GM21576 (cell line): ENCODE data around the gene PUS7L.

Experiments
- ATAC-seq: cut with Tn5 transposase; IDR thresholded peaks from one replicate; pipeline ENCODE4 v1.9.1; 2021; ENCODE audit warnings: mild to moderate bottlenecking, moderate library complexity; ENCODE audit not compliant: unreplicated experiment

Gene PUS7L

GRCh38 chr12:43669373-43669772 is 89.2 kb downstream of the PUS7L start:
- ATAC-seq, result no peak
